Immature natural killer cell (primary cell): Measurements from ENCODE around the gene RAB4A. TPM values are rescaled to one million over a fixed set of nuclear protein-coding genes. Genes with fewer than 3 reads are reported as not detected.

Source experiments
- DNase-seq, 3 donors: peaks; one replicate each; pipeline ENCODE4 v3.0.0; 2022; ENCODE audit warnings: mixed read lengths in 1 of 3
- H3K27ac Mint-ChIP-seq, 6 donors: one replicate each; pipeline ENCODE4 v1.8.0; 2020; ENCODE audit warnings: mixed read lengths in 6 of 6, mild to moderate bottlenecking in 5 of 6, inconsistent platforms in 4 of 6, moderate library complexity in 3 of 6
- H3K27me3 Mint-ChIP-seq, 3 donors: one replicate each; pipeline ENCODE4 v1.8.0; 2020 to 2021; ENCODE audit warnings: low read depth in 3 of 3, mild to moderate bottlenecking in 3 of 3, mixed read lengths in 3 of 3, moderate library complexity in 3 of 3, inconsistent platforms in 1 of 3
- H3K36me3 Mint-ChIP-seq, 3 donors: one replicate each; pipeline ENCODE4 v1.8.0; 2020; ENCODE audit warnings: mixed read lengths in 3 of 3, inconsistent platforms in 2 of 3, mild to moderate bottlenecking in 2 of 3
- H3K4me1 Mint-ChIP-seq, 2 donors: one replicate each; pipeline ENCODE4 v1.8.0; 2020; ENCODE audit warnings: inconsistent platforms in 2 of 2, mild to moderate bottlenecking in 2 of 2, mixed read lengths in 2 of 2, moderate library complexity in 1 of 2
- H3K4me3 Mint-ChIP-seq, 5 donors: one replicate each; pipeline ENCODE4 v1.8.0; 2020; ENCODE audit warnings: mild to moderate bottlenecking in 5 of 5, mixed read lengths in 5 of 5, inconsistent platforms in 3 of 5, moderate library complexity in 3 of 5
- H3K9me3 Mint-ChIP-seq, 6 donors: one replicate each; pipeline ENCODE4 v1.8.0; 2020; ENCODE audit warnings: mild to moderate bottlenecking in 6 of 6, mixed read lengths in 6 of 6, inconsistent platforms in 4 of 6, moderate library complexity in 3 of 6
- polyA plus RNA-seq, 3 donors: library from polyadenylated mRNA; unstranded; fragments of 300-500 nt; fragmentation: Illumina TruSeq; gene quantifications; one replicate each; pipeline ENCODE4 v1.2.3, GENCODE V29; 2021

The RAB4A gene
- polyA plus RNA-seq, result 10 to 100 TPM; 21.7 to 30.1 (median 22.3) TPM

DNA sequence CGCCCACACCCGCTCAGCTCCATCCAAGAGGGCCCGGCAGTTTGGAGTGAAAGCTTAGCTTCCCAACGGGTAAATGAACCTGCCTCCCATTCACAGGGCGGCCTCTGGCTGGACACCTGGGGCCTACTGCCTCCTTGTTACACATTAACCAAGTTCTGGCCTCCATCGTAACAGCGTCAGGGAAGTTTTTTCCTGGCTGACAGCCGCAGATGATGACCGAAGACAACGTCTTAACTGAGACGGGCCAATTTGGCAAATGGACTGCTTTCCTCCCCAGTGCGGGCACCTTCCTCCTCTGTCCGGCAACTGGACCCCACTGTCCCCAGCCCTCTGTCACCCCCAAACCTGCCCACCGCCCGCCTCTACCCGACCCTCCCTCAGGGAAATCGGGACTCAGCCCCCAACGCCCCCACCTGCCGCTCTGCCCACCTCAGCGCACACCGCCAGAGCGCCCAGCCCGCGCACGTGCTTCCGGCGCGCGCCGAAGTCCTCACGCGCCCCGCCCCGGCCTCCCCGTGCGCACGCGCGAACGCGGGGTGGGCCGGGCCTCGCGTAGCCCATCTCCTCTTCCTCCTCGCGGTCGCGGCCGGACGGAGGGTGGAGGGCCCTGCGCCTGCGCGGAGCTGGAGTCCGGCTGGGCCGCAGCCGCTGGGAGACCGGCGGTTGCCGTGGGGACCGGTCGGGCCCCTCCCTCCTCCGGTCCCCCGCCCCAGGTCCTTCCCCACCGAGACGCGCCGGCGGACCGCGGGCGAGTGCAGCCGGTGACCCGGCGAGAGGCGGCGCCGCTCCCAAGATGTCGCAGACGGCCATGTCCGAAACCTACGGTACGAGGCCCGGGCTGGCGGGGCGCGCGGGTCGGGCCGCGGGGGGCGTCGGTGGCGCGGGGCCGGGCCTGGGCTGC is at the start of gene RAB4A:
Gene RAB4A, plus strand, starts transcription at position 565 of the 901 bp plus-strand sequence. Its CDS starts 229 bp downstream, at position 794.
- Mint-ChIP-seq H3K9me3 (no peaks in the 10 kb centered on the region), H3K27ac (peak within 1 kb of the TSS; percentile 58 to 91 (median 83)), H3K27me3 (peaks cover 5 to 10% (median 5%) of the 10 kb centered on the region in 3 donors), H3K4me1 (peaks cover 34 to 38% of the 10 kb centered on the region in 2 donors), H3K36me3 (no peaks in the 10 kb centered on the region), H3K4me3 (peak within 1 kb of the TSS; percentile 87 to 96 (median 93))
- peak; percentile 85 to 87 (median 87) for DNase-seq

DNA sequence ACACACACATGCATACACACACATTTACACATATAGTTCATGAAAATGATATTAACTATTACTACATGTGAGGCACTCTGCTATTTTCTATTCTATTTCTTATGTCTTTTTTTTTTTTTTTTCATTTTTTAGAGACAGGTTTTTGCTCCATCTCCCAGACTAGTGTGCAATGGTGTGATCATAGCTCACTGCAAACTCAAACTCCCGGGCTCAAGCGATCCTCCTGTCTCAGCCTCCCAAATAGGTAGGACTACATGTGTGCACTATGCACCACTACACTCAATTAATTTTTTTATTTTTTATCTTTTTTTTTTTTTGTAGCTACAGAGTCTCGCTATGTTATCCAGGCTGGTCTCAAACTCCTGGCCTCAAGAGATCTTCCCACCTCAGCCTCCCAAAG is 48.8 kb upstream of the RAB4A start:
- no peak overlapping the region for H3K27ac Mint-ChIP-seq
- H3K36me3 Mint-ChIP-seq, result no peaks in the 10 kb centered on the region
- no peak for DNase-seq
- no peaks in the 10 kb centered on the region for H3K9me3 Mint-ChIP-seq
- H3K4me3 Mint-ChIP-seq, result no peak overlapping the region
- no peaks in the 10 kb centered on the region for H3K4me1 Mint-ChIP-seq
- H3K27me3 Mint-ChIP-seq, result peaks cover 2 to 7% (median 2%) of the 10 kb centered on the region in 3 donors

GRCh38 chr1:229223498-229223897 is 47.4 kb upstream of the RAB4A start:
- no peak for DNase-seq
- Mint-ChIP-seq H3K4me1 (peaks cover 4 to 6% of the 10 kb centered on the region in 2 donors), H3K27me3 (peaks cover 2 to 3% (median 2%) of the 10 kb centered on the region in 3 donors), H3K4me3 (no peak overlapping the region), H3K36me3 (no peaks in the 10 kb centered on the region), H3K27ac (no peak overlapping the region), H3K9me3 (no peaks in the 10 kb centered on the region)

DNA sequence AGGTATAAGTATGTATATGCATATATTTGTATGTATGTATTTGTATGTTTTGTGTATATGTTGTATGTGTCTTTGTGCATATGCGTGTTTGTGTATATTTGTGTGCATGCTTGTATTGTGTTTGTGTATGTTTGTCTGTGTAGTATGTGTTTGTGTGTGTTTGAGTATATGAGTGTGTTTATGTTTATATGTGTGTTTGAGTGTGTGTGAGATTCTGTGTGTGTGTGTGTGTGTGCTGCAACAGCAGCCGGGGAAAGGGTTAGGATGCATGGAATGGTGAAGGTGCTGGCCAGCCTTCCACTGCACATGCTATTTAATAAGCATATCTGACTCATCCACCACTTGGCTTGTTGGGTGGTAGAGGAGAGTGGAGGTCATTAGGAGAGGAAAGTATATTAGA is 46.6 kb upstream of the RAB4A start:
- no peak overlapping the region for H3K4me3 Mint-ChIP-seq
- H3K27me3 Mint-ChIP-seq, result peaks cover 2 to 4% (median 3%) of the 10 kb centered on the region in 3 donors
- DNase-seq, result no peak
- no peak overlapping the region for H3K27ac Mint-ChIP-seq
- no peaks in the 10 kb centered on the region for H3K36me3 Mint-ChIP-seq
- no peaks in the 10 kb centered on the region for H3K9me3 Mint-ChIP-seq
- peaks cover 4 to 6% of the 10 kb centered on the region in 2 donors for H3K4me1 Mint-ChIP-seq

DNA sequence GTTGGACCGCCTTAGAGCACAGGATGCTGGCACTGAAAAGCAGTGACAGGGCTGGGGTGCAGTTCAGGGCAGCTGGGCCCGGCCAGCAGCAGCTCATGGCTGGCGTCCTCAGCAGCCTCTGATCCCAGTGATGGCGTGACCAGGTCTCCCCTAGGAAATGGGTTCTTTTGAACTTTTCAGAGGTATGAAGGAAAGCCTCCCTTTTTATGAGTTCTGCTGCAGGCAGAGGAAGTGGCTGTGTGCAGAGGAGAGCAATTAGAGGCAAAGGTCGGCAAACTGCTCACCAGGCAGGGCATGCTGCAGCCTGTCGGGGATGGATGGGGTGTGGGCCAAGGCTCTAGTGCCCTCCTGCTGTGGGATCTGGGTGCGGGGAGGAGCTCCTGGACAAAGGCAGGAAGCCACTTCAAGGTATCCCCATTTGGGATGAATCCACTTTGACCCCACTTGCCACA is 45.6 kb upstream of the RAB4A start:
- Mint-ChIP-seq H3K36me3 (no peaks in the 10 kb centered on the region), H3K9me3 (no peaks in the 10 kb centered on the region), H3K27me3 (peaks cover 2 to 9% (median 3%) of the 10 kb centered on the region in 3 donors), H3K27ac (no peak overlapping the region), H3K4me1 (peaks cover 4 to 6% of the 10 kb centered on the region in 2 donors), H3K4me3 (no peak overlapping the region)
- no peak for DNase-seq

DNA sequence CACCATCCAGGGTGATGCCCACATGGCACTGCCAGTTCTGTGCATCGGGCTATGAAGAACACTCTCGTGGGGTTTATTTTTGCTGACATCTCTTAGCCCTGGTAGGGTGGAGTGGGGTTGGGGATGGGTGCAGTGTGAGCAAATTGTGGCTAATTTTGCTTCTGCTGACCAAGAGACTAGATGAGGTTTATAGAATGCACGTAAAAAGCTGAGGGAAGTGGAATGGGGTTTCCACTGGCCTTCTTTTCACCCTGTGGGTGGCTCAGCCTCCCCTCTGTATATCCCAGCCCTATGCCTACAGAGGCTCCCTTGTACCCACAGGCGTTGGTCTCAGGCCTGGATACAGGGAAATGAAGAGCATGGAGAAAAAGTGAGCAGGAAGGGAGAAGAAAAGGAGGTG is 44.1 kb upstream of the RAB4A start:
- no peaks in the 10 kb centered on the region for H3K36me3 Mint-ChIP-seq
- DNase-seq, result no peak
- H3K27me3 Mint-ChIP-seq, result peaks cover 2 to 9% (median 3%) of the 10 kb centered on the region in 3 donors
- H3K27ac Mint-ChIP-seq, result no peak overlapping the region
- no peak overlapping the region for H3K4me3 Mint-ChIP-seq
- peaks cover 4 to 6% of the 10 kb centered on the region in 2 donors for H3K4me1 Mint-ChIP-seq
- no peaks in the 10 kb centered on the region for H3K9me3 Mint-ChIP-seq

GRCh38 chr1:229227298-229227919 is 43.5 kb upstream of the RAB4A start:
- Mint-ChIP-seq H3K4me1 (peaks cover 4 to 6% of the 10 kb centered on the region in 2 donors), H3K9me3 (no peaks in the 10 kb centered on the region), H3K36me3 (no peaks in the 10 kb centered on the region), H3K27me3 (peaks cover 2 to 9% (median 3%) of the 10 kb centered on the region in 3 donors), H3K27ac (no peak overlapping the region), H3K4me3 (no peak overlapping the region)
- peak; percentile 64 to 75 (median 71) for DNase-seq

DNA sequence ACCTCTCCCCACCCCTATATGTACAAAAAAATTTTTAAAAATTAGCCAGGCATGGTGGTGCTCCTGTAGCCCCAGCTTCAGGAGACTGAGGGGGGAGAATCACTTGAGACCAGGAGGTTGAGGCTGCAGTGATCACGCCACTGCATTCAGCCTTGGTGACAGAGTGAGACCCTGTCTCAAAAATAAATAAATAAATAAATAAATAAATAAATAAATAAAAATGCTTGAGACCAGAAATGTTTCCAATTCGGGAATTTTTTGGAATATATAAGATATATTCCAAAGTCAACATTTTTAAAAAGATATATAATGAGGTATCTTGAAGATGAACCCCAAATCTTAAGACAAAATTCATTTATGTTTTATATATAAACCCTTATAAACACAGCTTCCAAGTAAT is 42.4 kb upstream of the RAB4A start:
- no peaks in the 10 kb centered on the region for H3K36me3 Mint-ChIP-seq
- H3K9me3 Mint-ChIP-seq, result no peaks in the 10 kb centered on the region
- H3K4me1 Mint-ChIP-seq, result peaks cover 4 to 6% of the 10 kb centered on the region in 2 donors
- DNase-seq, result no peak
- H3K27me3 Mint-ChIP-seq, result peaks cover 2 to 9% (median 3%) of the 10 kb centered on the region in 3 donors
- H3K4me3 Mint-ChIP-seq, result no peak overlapping the region
- H3K27ac Mint-ChIP-seq, result no peak overlapping the region

GRCh38 chr1:229229137-229229720 is 41.7 kb upstream of the RAB4A start:
- no peak for DNase-seq

DNA sequence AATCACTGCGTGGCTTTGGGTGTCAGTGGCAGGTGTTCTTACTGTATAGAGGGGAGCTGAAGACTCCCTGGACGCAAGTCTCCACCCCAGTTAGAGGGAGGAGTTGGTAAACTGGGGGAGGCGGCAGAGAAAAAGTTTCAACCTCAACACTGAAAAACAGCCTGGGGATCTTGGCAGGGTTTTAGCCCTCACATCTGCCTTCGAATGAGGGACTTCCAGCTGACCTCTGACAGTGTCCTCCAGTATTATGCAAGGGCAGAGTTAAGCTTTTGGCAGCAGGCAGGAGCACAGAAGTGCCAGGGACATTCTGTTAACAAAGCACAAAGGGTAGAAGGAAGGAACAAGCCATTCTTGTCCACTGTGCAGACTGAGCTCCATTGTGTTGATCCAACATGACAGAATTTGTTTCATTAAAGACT is 41.2 kb upstream of the RAB4A start:
- Mint-ChIP-seq H3K9me3 (no peaks in the 10 kb centered on the region), H3K4me1 (peaks cover 4 to 6% of the 10 kb centered on the region in 2 donors), H3K27me3 (peaks cover 2 to 9% (median 3%) of the 10 kb centered on the region in 3 donors), H3K27ac (no peak overlapping the region), H3K4me3 (no peak overlapping the region), H3K36me3 (no peaks in the 10 kb centered on the region)
- no peak for DNase-seq

More at GRCh38 chr1:229229137-229229720, 41.7 kb upstream of the RAB4A start:
- H3K4me3 Mint-ChIP-seq, result no peak overlapping the region
- H3K4me1 Mint-ChIP-seq, result peaks cover 4 to 6% of the 10 kb centered on the region in 2 donors
- H3K36me3 Mint-ChIP-seq, result no peaks in the 10 kb centered on the region
- H3K27ac Mint-ChIP-seq, result no peak overlapping the region
- H3K27me3 Mint-ChIP-seq, result peaks cover 2 to 9% (median 3%) of the 10 kb centered on the region in 3 donors
- no peaks in the 10 kb centered on the region for H3K9me3 Mint-ChIP-seq

- H3K27me3 Mint-ChIP-seq, result peaks cover 0 to 10% (median 3%) of the 10 kb centered on the region in 3 donors
- peaks cover 4 to 6% of the 10 kb centered on the region in 2 donors for H3K4me1 Mint-ChIP-seq
- no peak overlapping the region for H3K4me3 Mint-ChIP-seq
- no peaks in the 10 kb centered on the region for H3K9me3 Mint-ChIP-seq
- no peak overlapping the region for H3K27ac Mint-ChIP-seq
- no peak for DNase-seq
- H3K36me3 Mint-ChIP-seq, result no peaks in the 10 kb centered on the region
Measured at GRCh38 chr1:229230140-229230892, 40.6 kb upstream of the RAB4A start.

DNA sequence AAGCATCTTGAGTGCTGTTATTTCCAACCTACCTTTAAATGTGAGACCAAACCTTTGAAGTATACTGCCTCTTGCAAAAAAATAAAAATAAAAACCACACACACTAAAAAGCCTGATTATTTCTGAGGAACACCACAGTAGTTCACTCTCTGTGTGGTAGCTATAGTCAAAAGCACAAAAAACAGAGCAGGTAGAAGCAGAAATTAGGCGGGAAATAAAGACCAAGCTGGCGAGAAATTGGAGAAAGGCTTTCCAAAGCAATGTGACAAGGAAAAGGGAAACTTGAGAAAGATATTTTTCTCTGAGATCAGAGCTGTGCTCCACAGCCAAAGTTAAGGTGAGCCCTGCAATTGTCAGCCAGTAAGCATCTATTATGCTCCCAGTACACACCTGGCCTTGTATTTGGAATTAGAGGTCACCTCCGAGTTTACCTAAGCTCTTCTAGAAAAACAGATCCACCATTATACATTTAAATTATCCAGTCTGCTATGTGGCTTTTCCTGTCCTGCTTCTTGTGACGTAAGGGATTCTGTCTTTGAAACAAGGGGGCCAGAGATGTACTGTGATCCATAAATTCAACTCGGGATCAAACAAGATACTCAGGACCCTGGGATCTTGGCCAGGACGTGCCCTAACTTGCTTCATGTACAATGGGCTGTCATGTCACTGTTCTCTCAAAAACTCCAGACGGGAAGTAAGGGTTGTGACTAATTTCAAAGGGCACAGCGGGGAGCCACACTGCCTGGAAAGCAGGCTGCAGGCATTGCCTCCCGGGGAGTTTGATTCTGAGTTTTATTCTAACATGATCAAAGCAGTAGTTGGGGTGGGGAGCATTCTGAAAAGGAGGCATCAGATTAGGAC is 39.8 kb upstream of the RAB4A start:
- Mint-ChIP-seq H3K9me3 (no peaks in the 10 kb centered on the region), H3K4me1 (peaks cover 4 to 6% of the 10 kb centered on the region in 2 donors), H3K27me3 (peaks cover 0 to 9% (median 3%) of the 10 kb centered on the region in 3 donors), H3K36me3 (no peaks in the 10 kb centered on the region), H3K4me3 (no peak overlapping the region), H3K27ac (no peak overlapping the region)
- DNase-seq, result no peak
